ACHN (cell line): ENCODE results near the gene SPTBN1.
A peak's percentile ranks its signal among the peaks of the same experiment; 100 is the strongest.

Experiments used
- DNase-seq: peaks from one replicate; pipeline ENCODE4 v3.0.0-alpha.2; 2015
- in situ Hi-C: cut with HindIII; loops from 2 replicates; pipeline ENCODE4 v1.10.0; 2017; ENCODE audit warnings: low sequenced_read_pairs, low pct_ligation_motif_present, low pct_unique_long_range_greater_than_20kb

SPTBN1 gene

GRCh38 chr2:54629390-54629789, 173.3 kb downstream of the SPTBN1 start:
- in situ Hi-C loops = no loop called here

GRCh38 chr2:54629914-54630857, 174.1 kb downstream of the SPTBN1 start:
- DNase-seq = peak; percentile 72
- in situ Hi-C loops = no loop called here

More at GRCh38 chr2:54629390-54629789, 173.3 kb downstream of the SPTBN1 start:
- no peak for DNase-seq

- in situ Hi-C loops = no loop called here
- DNase-seq = no peak
Measured at GRCh38 chr2:54630858-54631497, 174.9 kb downstream of the SPTBN1 start.

GRCh38 chr2:54631755-54632154, 175.6 kb downstream of the SPTBN1 start:
- in situ Hi-C loops = no loop called here
- DNase-seq = no peak

GRCh38 chr2:54632733-54633692, 176.9 kb downstream of the SPTBN1 start:
- in situ Hi-C loops = no loop called here
- peak; percentile 77 for DNase-seq

GRCh38 chr2:54634021-54634420, 177.9 kb downstream of the SPTBN1 start:
- no peak for DNase-seq
- in situ Hi-C loops = no loop called here

GRCh38 chr2:54634564-54635511, 178.7 kb downstream of the SPTBN1 start:
- in situ Hi-C loops = no loop called here
- DNase-seq = peak; percentile 92

GRCh38 chr2:54635554-54636152, 179.5 kb downstream of the SPTBN1 start:
- in situ Hi-C loops = no loop called here
- DNase-seq = no peak

- in situ Hi-C loops = no loop called here
- no peak for DNase-seq
Measured at GRCh38 chr2:54636415-54637139, 180.4 kb downstream of the SPTBN1 start.

GRCh38 chr2:54638103-54638502, 182.0 kb downstream of the SPTBN1 start:
- DNase-seq = no peak
- in situ Hi-C loops = no loop called here

GRCh38 chr2:54638774-54639187, 182.7 kb downstream of the SPTBN1 start:
- in situ Hi-C loops = no loop called here
- DNase-seq = no peak

GRCh38 chr2:54639609-54640008, 183.5 kb downstream of the SPTBN1 start:
- in situ Hi-C loops = no loop called here
- DNase-seq = no peak

GRCh38 chr2:54640834-54641540, 184.9 kb downstream of the SPTBN1 start:
- DNase-seq = no peak
- in situ Hi-C loops = no loop called here

- no peak for DNase-seq
- in situ Hi-C loops = no loop called here
Measured at GRCh38 chr2:54641988-54642387, 185.9 kb downstream of the SPTBN1 start.

- DNase-seq = no peak
- in situ Hi-C loops = no loop called here
Measured at GRCh38 chr2:54642677-54643430, 186.7 kb downstream of the SPTBN1 start.

- in situ Hi-C loops = no loop called here
- no peak for DNase-seq
Measured at GRCh38 chr2:54644236-54644635, 188.1 kb downstream of the SPTBN1 start.
